Mesothelial cell of epicardium (in vitro differentiated cells): Measurements from ENCODE around the gene DLX3. TPM values are rescaled to one million over a fixed set of nuclear protein-coding genes. Genes with fewer than 3 reads are reported as not detected.

Source experiments
- DNase-seq, 2 experiments: peaks; one replicate each; pipeline ENCODE4 v3.0.0; 2021; ENCODE audit warnings: low spot score in 2 of 2; ENCODE audit not compliant: unreplicated experiment in 2 of 2
- H3K27ac Mint-ChIP-seq: 2 replicates; pipeline ENCODE4 v1.8.0; 2021; ENCODE audit warnings: mixed read lengths
- H3K27me3 Mint-ChIP-seq: 2 replicates; pipeline ENCODE4 v1.8.0; 2021; ENCODE audit warnings: low read depth, mixed read lengths
- H3K36me3 Mint-ChIP-seq: 2 replicates; pipeline ENCODE4 v1.8.0; 2021; ENCODE audit warnings: mixed read lengths
- H3K4me1 Mint-ChIP-seq: 2 replicates; pipeline ENCODE4 v1.8.0; 2021; ENCODE audit warnings: mixed read lengths
- H3K4me3 Mint-ChIP-seq: 2 replicates; pipeline ENCODE4 v1.8.0; 2021; ENCODE audit warnings: mild to moderate bottlenecking, moderate library complexity, mixed read lengths
- H3K9me3 Mint-ChIP-seq: 2 replicates; pipeline ENCODE4 v1.8.0; 2021; ENCODE audit warnings: mixed read lengths
- CTCF ChIP-seq: fragments of 200-600 bp; sonication (generic); IDR thresholded peaks from one replicate; pipeline ENCODE4 v1.5.0; 2021; ENCODE audit warnings: antibody characterized with exemption; ENCODE audit not compliant: unreplicated experiment
- total RNA-seq: library from RNA; stranded (reverse); gene quantifications from 3 replicates; pipeline ENCODE4 v1.2.1, GENCODE V29; 2021

Gene DLX3
- total RNA-seq, 1 donor from 2014 or later, result 7.7 TPM

- DNase-seq, result no peak
- H3K27ac Mint-ChIP-seq, result no peak overlapping the region
- H3K27me3 Mint-ChIP-seq, result peaks cover 11% of the 10 kb centered on the region
- H3K4me1 Mint-ChIP-seq, result peaks cover 23% of the 10 kb centered on the region
- TF ChIP-seq CTCF, result no peak
- no peaks in the 10 kb centered on the region for H3K36me3 Mint-ChIP-seq
- no peaks in the 10 kb centered on the region for H3K9me3 Mint-ChIP-seq
- no peak overlapping the region for H3K4me3 Mint-ChIP-seq
Measured at GRCh38 chr17:49942947-49943346, 52.1 kb downstream of the DLX3 start.

GRCh38 chr17:49941427-49941826, 53.6 kb downstream of the DLX3 start:
- no peak overlapping the region for H3K4me3 Mint-ChIP-seq
- peaks cover 11% of the 10 kb centered on the region for H3K27me3 Mint-ChIP-seq
- H3K27ac Mint-ChIP-seq, result no peak overlapping the region
- no peaks in the 10 kb centered on the region for H3K36me3 Mint-ChIP-seq
- peaks cover 23% of the 10 kb centered on the region for H3K4me1 Mint-ChIP-seq
- no peak for TF ChIP-seq CTCF
- H3K9me3 Mint-ChIP-seq, result no peaks in the 10 kb centered on the region
- no peak for DNase-seq

Other genes with a start within 250 kb of the DLX3 start
- gene FAM117A, start 231.1 kb downstream of the DLX3 start, total RNA-seq, result 15.7 to 16.5 TPM (median 16.1 TPM) in 3 replicates
- gene KAT7, start 206.5 kb downstream of the DLX3 start, total RNA-seq, result 66.7 to 74.3 TPM (median 69.9 TPM) in 3 replicates
- not detected in 3 replicates for gene TAC4, start 147.2 kb downstream of the DLX3 start, total RNA-seq
- gene DLX4, start 26.0 kb downstream of the DLX3 start, total RNA-seq, result 2.6 to 2.8 TPM (median 2.7 TPM) in 3 replicates
- gene ITGA3, start 60.9 kb upstream of the DLX3 start, total RNA-seq, result 133 to 149 TPM (median 143 TPM) in 3 replicates
- gene PDK2, start 100.1 kb upstream of the DLX3 start, total RNA-seq, result 44.6 to 46.0 TPM (median 45.4 TPM) in 3 replicates
- gene SAMD14, start 134.9 kb upstream of the DLX3 start, total RNA-seq, result 17.3 to 20.0 TPM (median 19.4 TPM) in 3 replicates
- 56.4 to 58.6 TPM (median 56.6 TPM) in 3 replicates for gene PPP1R9B, start 155.5 kb upstream of the DLX3 start, total RNA-seq
- not detected in 3 replicates for gene SGCA, start 170.8 kb upstream of the DLX3 start, total RNA-seq
- gene COL1A1, start 206.4 kb upstream of the DLX3 start, total RNA-seq, result 3,780 to 4,004 TPM (median 3,972 TPM) in 3 replicates